HepG2 (cell line): Measurements from ENCODE around the gene ZNF524. TPM values are rescaled to one million over a fixed set of nuclear protein-coding genes. Genes with fewer than 3 reads are reported as not detected.

Experiments
- ETV5 ChIP-seq: IDR thresholded peaks from 2 replicates; pipeline ENCODE4 v1.6.1; 2018; ENCODE audit warnings: missing biosample characterization, missing genetic modification reagents, inconsistent platforms, borderline replicate concordance
- FLYWCH1 ChIP-seq: sonication (generic); formaldehyde crosslinking; IDR thresholded peaks from 2 replicates; pipeline ENCODE4 v1.8.1; 2023; ENCODE audit warnings: mild to moderate bottlenecking, missing genetic modification reagents
- GZF1 ChIP-seq: sonication (generic); formaldehyde crosslinking; IDR thresholded peaks from 2 replicates; pipeline ENCODE4 v1.5.1; 2020; ENCODE audit warnings: mild to moderate bottlenecking, missing genetic modification reagents
- MAZ ChIP-seq, 2 experiments: sonication (generic) in 1 of 2; formaldehyde crosslinking in 1 of 2; IDR thresholded peaks; 2 replicates each; pipeline versions ENCODE4 v1.5.0 to v1.6.1; 2012 to 2020; ENCODE audit warnings: low read depth in 2 of 2, mild to moderate bottlenecking in 2 of 2, borderline replicate concordance in 1 of 2, improper control_type of control experiment in 1 of 2, low read length in 1 of 2, missing genetic modification reagents in 1 of 2, moderate library complexity in 1 of 2
- NCOA1 ChIP-seq: sonication (generic); formaldehyde crosslinking; IDR thresholded peaks from 2 replicates; pipeline ENCODE4 v1.9.0; 2021; ENCODE audit warnings: missing genetic modification reagents
- NR1H2 ChIP-seq: sonication (generic); formaldehyde crosslinking; IDR thresholded peaks from 2 replicates; pipeline ENCODE4 v1.8.1; 2022; ENCODE audit warnings: low read depth, missing genetic modification reagents, borderline replicate concordance
- RFX3 ChIP-seq: IDR thresholded peaks from 2 replicates; pipeline ENCODE4 v1.6.1; 2016; ENCODE audit warnings: missing biosample characterization, missing genetic modification reagents
- TMF1 ChIP-seq: sonication (generic); formaldehyde crosslinking; IDR thresholded peaks from 2 replicates; pipeline ENCODE4 v1.8.1; 2022; ENCODE audit warnings: low read depth, missing genetic modification reagents
- XRCC5 ChIP-seq: fragments of 200-400 bp; formaldehyde crosslinking; optimal IDR thresholded peaks from 2 replicates; pipeline ENCODE3; 2017; ENCODE audit warnings: mild to moderate bottlenecking, low read length
- ZBTB38 ChIP-seq: sonication (generic); formaldehyde crosslinking; IDR thresholded peaks from 2 replicates; pipeline ENCODE4 v1.5.1; 2020; ENCODE audit warnings: mild to moderate bottlenecking, missing genetic modification reagents
- ZFP82 ChIP-seq: sonication (generic); formaldehyde crosslinking; IDR thresholded peaks from 2 replicates; pipeline ENCODE4 v1.5.1; 2020; ENCODE audit warnings: mild to moderate bottlenecking, missing genetic modification reagents, borderline replicate concordance
- ZNF451 ChIP-seq: sonication (generic); formaldehyde crosslinking; IDR thresholded peaks from 2 replicates; pipeline ENCODE4 v1.5.0; 2020; ENCODE audit warnings: mild to moderate bottlenecking, missing genetic modification reagents
- ZNF589 ChIP-seq: sonication (generic); formaldehyde crosslinking; conservative IDR thresholded peaks from 2 replicates; pipeline ENCODE4 v1.8.0; 2022; ENCODE audit warnings: mild to moderate bottlenecking, moderate library complexity, missing genetic modification reagents
- ZNF615 ChIP-seq: sonication (generic); formaldehyde crosslinking; IDR thresholded peaks from 2 replicates; pipeline ENCODE4 v1.5.0; 2020; ENCODE audit warnings: mild to moderate bottlenecking, missing genetic modification reagents, borderline replicate concordance
- ZNF670 ChIP-seq: sonication (generic); formaldehyde crosslinking; IDR thresholded peaks from 2 replicates; pipeline ENCODE4 v1.8.0; 2022; ENCODE audit warnings: mild to moderate bottlenecking, missing genetic modification reagents, borderline replicate concordance
- ZNF75D ChIP-seq: sonication (generic); formaldehyde crosslinking; IDR thresholded peaks from 2 replicates; pipeline ENCODE4 v1.8.1; 2023; ENCODE audit warnings: missing genetic modification reagents, mild to moderate bottlenecking, borderline replicate concordance
- ZNF772 ChIP-seq: sonication (generic); formaldehyde crosslinking; IDR thresholded peaks from 2 replicates; pipeline ENCODE4 v1.5.0; 2020; ENCODE audit warnings: mild to moderate bottlenecking, missing genetic modification reagents
- ZNF879 ChIP-seq: sonication (generic); formaldehyde crosslinking; IDR thresholded peaks from 2 replicates; pipeline ENCODE4 v1.8.1; 2023; ENCODE audit warnings: missing genetic modification reagents
- polyA plus RNA-seq, 8 experiments: library from polyadenylated mRNA; depleted of rRNA in 3 of 8; stranded (reverse) in 7 of 8; unstranded in 1 of 8; fragments of >200 nt; fragmentation: Illumina TruSeq in 4 of 8; extraction: Trizol in 4 of 8; gene quantifications; 2 replicates each; pipeline versions ENCODE4 v1.2.1 to v1.2.3, GENCODE V29; 2011 to 2016; ENCODE audit warnings: low read depth in 4 of 8, missing spikeins in 1 of 8, mixed read lengths in 1 of 8; ENCODE audit not compliant: insufficient read depth in 1 of 8
- total RNA-seq, 5 experiments: library from RNA; depleted of rRNA; stranded (reverse); fragments of >200 nt; fragmentation: Illumina TruSeq; extraction: Trizol; gene quantifications; 2 replicates each; pipeline ENCODE4 v1.2.3, GENCODE V29; 2016; ENCODE audit warnings: low read depth in 1 of 5
- TF ChIP-seq, protein P1 (sequence below): sonication (generic); formaldehyde crosslinking; conservative IDR thresholded peaks from 2 replicates; pipeline ENCODE4 v1.4.0; 2020; ENCODE audit warnings: missing genetic modification reagents
- TF ChIP-seq, protein P2 (sequence below): sonication (generic); formaldehyde crosslinking; IDR thresholded peaks from 2 replicates; pipeline ENCODE4 v1.4.0; 2020; ENCODE audit warnings: missing genetic modification reagents, low read depth, mild to moderate bottlenecking, borderline replicate concordance
- TF ChIP-seq, protein P3 (sequence below): sonication (generic); formaldehyde crosslinking; IDR thresholded peaks from 2 replicates; pipeline ENCODE4 v1.4.0; 2020; ENCODE audit warnings: missing genetic modification reagents, borderline replicate concordance

ZNF524 gene
- total and polyA plus RNA-seq, 2 of the 13 experiments (the other 11 are each of a cell fraction or from before 2014, with no cell fraction given) = 3.2 to 4.6 TPM

DNA sequence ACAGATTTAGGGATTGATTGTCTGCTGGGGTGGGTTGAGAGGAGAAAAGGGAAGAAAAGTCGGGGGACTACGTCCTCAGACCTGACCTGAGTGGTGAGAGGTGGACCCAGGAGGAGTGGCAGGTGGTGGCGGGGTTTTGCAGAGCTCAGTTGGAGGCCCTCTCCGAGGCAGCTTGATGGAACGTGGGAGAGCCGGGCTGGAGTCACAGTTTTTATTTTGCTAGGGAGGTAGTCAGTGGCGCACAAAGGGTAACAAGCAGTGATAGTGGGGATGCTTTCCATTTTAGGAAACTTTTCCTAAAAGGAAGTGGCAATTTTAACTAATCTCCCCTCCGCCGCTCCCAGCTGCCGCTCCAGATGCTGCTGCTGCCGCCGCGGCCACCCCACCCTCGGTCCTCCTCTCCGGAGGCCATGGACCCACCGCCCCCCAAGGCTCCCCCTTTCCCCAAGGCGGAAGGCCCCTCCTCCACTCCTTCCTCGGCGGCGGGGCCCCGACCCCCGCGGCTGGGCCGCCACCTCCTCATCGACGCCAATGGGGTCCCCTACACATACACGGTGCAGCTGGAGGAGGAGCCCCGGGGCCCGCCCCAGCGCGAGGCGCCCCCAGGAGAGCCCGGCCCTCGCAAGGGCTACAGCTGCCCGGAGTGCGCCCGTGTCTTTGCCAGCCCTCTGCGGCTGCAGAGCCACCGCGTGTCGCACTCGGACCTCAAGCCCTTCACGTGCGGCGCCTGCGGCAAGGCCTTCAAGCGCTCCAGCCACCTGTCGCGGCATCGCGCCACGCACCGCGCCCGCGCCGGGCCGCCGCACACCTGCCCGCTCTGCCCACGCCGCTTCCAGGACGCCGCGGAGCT lies 42.3 kb downstream of the ZNF524 start (continued):
- TF ChIP-seq ZNF451 (CRISPR knock-in tag) (0 out of 2 replicates have a peak, but pooled peaks have one; percentile 3), ZNF615 (CRISPR knock-in tag) (no peak), TMF1 (0 out of 2 replicates have a peak, but pooled peaks have one; percentile 14), NR1H2 (CRISPR knock-in tag) (no peak), ZNF75D (CRISPR knock-in tag) (no peak), ZFP82 (CRISPR knock-in tag) (peak; percentile 64; the same call in 1 of the 2 replicates), XRCC5 (no peak), ZNF589 (CRISPR knock-in tag) (no peak), NCOA1 (CRISPR knock-in tag) (no peak), FLYWCH1 (CRISPR knock-in tag) (no peak), ZBTB38 (CRISPR knock-in tag) (peak; percentile 84), RFX3 (CRISPR knock-in tag) (no peak), MAZ (IDR thresholded peaks at IDR 0.05; ENCODE audit: borderline replicate concordance, low read depth, low read length) (no peak), MAZ (CRISPR knock-in tag; IDR thresholded peaks at IDR 0.05; ENCODE audit: low read depth) (0 out of 2 replicates have a peak, but pooled peaks have one; percentile 28), ZNF879 (0 out of 2 replicates have a peak, but pooled peaks have one; percentile 36), ETV5 (CRISPR knock-in tag) (no peak), GZF1 (no peak), ZNF772 (CRISPR knock-in tag) (no peak), ZNF670 (CRISPR knock-in tag) (no peak)
- TF ChIP-seq, protein P1, sequence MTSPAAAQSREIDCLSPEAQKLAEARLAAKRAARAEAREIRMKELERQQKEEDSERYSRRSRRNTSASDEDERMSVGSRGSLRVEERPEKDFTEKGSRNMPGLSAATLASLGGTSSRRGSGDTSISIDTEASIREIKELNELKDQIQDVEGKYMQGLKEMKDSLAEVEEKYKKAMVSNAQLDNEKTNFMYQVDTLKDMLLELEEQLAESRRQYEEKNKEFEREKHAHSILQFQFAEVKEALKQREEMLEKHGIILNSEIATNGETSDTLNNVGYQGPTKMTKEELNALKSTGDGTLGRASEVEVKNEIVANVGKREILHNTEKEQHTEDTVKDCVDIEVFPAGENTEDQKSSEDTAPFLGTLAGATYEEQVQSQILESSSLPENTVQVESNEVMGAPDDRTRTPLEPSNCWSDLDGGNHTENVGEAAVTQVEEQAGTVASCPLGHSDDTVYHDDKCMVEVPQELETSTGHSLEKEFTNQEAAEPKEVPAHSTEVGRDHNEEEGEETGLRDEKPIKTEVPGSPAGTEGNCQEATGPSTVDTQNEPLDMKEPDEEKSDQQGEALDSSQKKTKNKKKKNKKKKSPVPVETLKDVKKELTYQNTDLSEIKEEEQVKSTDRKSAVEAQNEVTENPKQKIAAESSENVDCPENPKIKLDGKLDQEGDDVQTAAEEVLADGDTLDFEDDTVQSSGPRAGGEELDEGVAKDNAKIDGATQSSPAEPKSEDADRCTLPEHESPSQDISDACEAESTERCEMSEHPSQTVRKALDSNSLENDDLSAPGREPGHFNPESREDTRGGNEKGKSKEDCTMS (CRISPR knock-in tag) = no peak
- TF ChIP-seq, protein P2, sequence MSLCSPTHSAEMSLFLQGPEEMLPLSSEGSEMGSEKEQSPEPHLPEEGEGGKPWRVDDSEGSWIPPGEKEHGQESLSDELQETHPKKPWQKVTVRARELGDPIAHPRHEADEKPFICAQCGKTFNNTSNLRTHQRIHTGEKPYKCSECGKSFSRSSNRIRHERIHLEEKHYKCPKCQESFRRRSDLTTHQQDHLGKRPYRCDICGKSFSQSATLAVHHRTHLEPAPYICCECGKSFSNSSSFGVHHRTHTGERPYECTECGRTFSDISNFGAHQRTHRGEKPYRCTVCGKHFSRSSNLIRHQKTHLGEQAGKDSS (CRISPR knock-in tag) = no peak
- TF ChIP-seq, protein P3, sequence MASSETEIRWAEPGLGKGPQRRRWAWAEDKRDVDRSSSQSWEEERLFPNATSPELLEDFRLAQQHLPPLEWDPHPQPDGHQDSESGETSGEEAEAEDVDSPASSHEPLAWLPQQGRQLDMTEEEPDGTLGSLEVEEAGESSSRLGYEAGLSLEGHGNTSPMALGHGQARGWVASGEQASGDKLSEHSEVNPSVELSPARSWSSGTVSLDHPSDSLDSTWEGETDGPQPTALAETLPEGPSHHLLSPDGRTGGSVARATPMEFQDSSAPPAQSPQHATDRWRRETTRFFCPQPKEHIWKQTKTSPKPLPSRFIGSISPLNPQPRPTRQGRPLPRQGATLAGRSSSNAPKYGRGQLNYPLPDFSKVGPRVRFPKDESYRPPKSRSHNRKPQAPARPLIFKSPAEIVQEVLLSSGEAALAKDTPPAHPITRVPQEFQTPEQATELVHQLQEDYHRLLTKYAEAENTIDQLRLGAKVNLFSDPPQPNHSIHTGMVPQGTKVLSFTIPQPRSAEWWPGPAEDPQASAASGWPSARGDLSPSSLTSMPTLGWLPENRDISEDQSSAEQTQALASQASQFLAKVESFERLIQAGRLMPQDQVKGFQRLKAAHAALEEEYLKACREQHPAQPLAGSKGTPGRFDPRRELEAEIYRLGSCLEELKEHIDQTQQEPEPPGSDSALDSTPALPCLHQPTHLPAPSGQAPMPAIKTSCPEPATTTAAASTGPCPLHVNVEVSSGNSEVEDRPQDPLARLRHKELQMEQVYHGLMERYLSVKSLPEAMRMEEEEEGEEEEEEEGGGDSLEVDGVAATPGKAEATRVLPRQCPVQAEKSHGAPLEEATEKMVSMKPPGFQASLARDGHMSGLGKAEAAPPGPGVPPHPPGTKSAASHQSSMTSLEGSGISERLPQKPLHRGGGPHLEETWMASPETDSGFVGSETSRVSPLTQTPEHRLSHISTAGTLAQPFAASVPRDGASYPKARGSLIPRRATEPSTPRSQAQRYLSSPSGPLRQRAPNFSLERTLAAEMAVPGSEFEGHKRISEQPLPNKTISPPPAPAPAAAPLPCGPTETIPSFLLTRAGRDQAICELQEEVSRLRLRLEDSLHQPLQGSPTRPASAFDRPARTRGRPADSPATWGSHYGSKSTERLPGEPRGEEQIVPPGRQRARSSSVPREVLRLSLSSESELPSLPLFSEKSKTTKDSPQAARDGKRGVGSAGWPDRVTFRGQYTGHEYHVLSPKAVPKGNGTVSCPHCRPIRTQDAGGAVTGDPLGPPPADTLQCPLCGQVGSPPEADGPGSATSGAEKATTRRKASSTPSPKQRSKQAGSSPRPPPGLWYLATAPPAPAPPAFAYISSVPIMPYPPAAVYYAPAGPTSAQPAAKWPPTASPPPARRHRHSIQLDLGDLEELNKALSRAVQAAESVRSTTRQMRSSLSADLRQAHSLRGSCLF = no peak
